Activated CD4-positive, alpha-beta memory T cell treated with anti-CD3 and anti-CD28 coated beads for 36 hours (primary cell): ENCODE data around the gene HMX3. TPM values are rescaled to one million over a fixed set of nuclear protein-coding genes. Genes with fewer than 3 reads are reported as not detected.

ENCODE experiments used
- CTCF ChIA-PET: fragments of 350-600 bp; sonication (Branson Sonifier 250); formaldehyde crosslinking; loops from one replicate; lab custom pipeline; 2021; ENCODE audit warnings: antibody characterized with exemption, inconsistent platforms; lab: Charles Lee
- POLR2A ChIA-PET: fragments of 350-600 bp; sonication (Branson Sonifier 250); formaldehyde crosslinking; loops from one replicate; lab custom pipeline; 2021; ENCODE audit warnings: antibody characterized with exemption; lab: Charles Lee
- DNase-seq: peaks from one replicate; pipeline ENCODE4 v3.0.0-alpha.2; 2020
- H3K27ac Mint-ChIP-seq: one replicate; pipeline ENCODE4 v1.8.0; 2021; ENCODE audit warnings: mixed read lengths
- H3K27me3 Mint-ChIP-seq: one replicate; pipeline ENCODE4 v1.8.0; 2021; ENCODE audit warnings: mixed read lengths
- H3K36me3 Mint-ChIP-seq: one replicate; pipeline ENCODE4 v1.8.0; 2021; ENCODE audit warnings: mixed read lengths
- H3K4me1 Mint-ChIP-seq: one replicate; pipeline ENCODE4 v1.8.0; 2021; ENCODE audit warnings: low read depth, mixed read lengths
- H3K4me3 Mint-ChIP-seq: one replicate; pipeline ENCODE4 v1.8.0; 2021; ENCODE audit warnings: mild to moderate bottlenecking, mixed read lengths
- H3K9me3 Mint-ChIP-seq: one replicate; pipeline ENCODE4 v1.8.0; 2021; ENCODE audit warnings: mixed read lengths
- intact Hi-C: fragments of 100-400 bp; cut with micrococcal nuclease; formaldehyde crosslinking; loops from one replicate; pipeline ENCODE4 v1.15.1; 2023
- total RNA-seq, 2 experiments: library from RNA; stranded (reverse); gene quantifications; one replicate each; pipeline ENCODE4 v1.2.3, GENCODE V29; 2021

HMX3 gene
- total RNA-seq, 2 experiments from 2014 or later, result 0.19 to 0.24 TPM

- H3K27ac Mint-ChIP-seq, result peak overlapping the region; percentile 59
- POLR2A ChIA-PET, result interaction anchor here (0.9 kb wide), 1 partner anchor 13 kb away, joined by 3 read pairs; no protein-coding TSS in a partner anchor
These were observed 1.3 kb downstream of the HMX3 start for GRCh38 chr10:123136806-123137642.

GRCh38 chr10:123139165-123139520 lies 3.4 kb downstream of the HMX3 start:
- Mint-ChIP-seq H3K4me1 (peaks cover 34% of the 10 kb centered on the region), H3K27me3 (peaks cover 75% of the 10 kb centered on the region), H3K36me3 (peaks cover 2% of the 10 kb centered on the region), H3K4me3 (peak overlapping the region; percentile 18), H3K9me3 (no peaks in the 10 kb centered on the region), H3K27ac (no peak overlapping the region)
- CTCF ChIA-PET, result interaction anchor here (2.8 kb wide), 1 partner anchor 12 kb away, joined by 22 read pairs; no protein-coding TSS in a partner anchor
- no peak for DNase-seq
- POLR2A ChIA-PET, result interaction anchor here (1.5 kb wide), 1 partner anchor 11 kb away, joined by 4 read pairs; no protein-coding TSS in a partner anchor
- intact Hi-C loops, result loop anchor here (10.0 kb wide), 1 partner anchor 1306 kb away; no protein-coding TSS in a partner anchor

More at GRCh38 chr10:123136806-123137642, 1.3 kb downstream of the HMX3 start:
- CTCF ChIA-PET, result no interaction called here
- peaks cover 77% of the 10 kb centered on the region for H3K27me3 Mint-ChIP-seq
- no peaks in the 10 kb centered on the region for H3K9me3 Mint-ChIP-seq
- intact Hi-C loops, result loop anchor here (10.0 kb wide), 1 partner anchor 1308 kb away; no protein-coding TSS in a partner anchor
- DNase-seq, result peak; percentile 40
- peaks cover 2% of the 10 kb centered on the region for H3K36me3 Mint-ChIP-seq
- H3K4me3 Mint-ChIP-seq, result peak overlapping the region; percentile 80
- peaks cover 41% of the 10 kb centered on the region for H3K4me1 Mint-ChIP-seq

- H3K4me3 Mint-ChIP-seq, result peak overlapping the region; percentile 20
These were observed 3.9 kb downstream of the HMX3 start for GRCh38 chr10:123139521-123140163.

GRCh38 chr10:123140164-123140982 lies 4.6 kb downstream of the HMX3 start:
- Mint-ChIP-seq H3K9me3 (no peaks in the 10 kb centered on the region), H3K27me3 (peaks cover 79% of the 10 kb centered on the region), H3K4me3 (peak overlapping the region; percentile 27), H3K27ac (no peak overlapping the region), H3K4me1 (peaks cover 43% of the 10 kb centered on the region), H3K36me3 (peaks cover 2% of the 10 kb centered on the region)
- POLR2A ChIA-PET, result no interaction called here
- intact Hi-C loops, result loop anchor here (2.0 to 10.0 kb wide), 2 partner anchors 240 to 954 kb away; partner anchors contain the start of gene CHST15
- DNase-seq, result peak; percentile 38
- CTCF ChIA-PET, result interaction anchor here (1.1 to 2.8 kb wide), 3 partner anchors 9 to 423 kb away, joined by 3 to 22 read pairs (median 4); no protein-coding TSS in a partner anchor

More at GRCh38 chr10:123139521-123140163, 3.9 kb downstream of the HMX3 start:
- Mint-ChIP-seq H3K36me3 (peaks cover 2% of the 10 kb centered on the region), H3K27me3 (peaks cover 75% of the 10 kb centered on the region), H3K27ac (no peak overlapping the region), H3K4me1 (peaks cover 36% of the 10 kb centered on the region), H3K9me3 (no peaks in the 10 kb centered on the region)
- CTCF ChIA-PET, result interaction anchor here (2.8 kb wide), 1 partner anchor 11 kb away, joined by 22 read pairs; no protein-coding TSS in a partner anchor
- intact Hi-C loops, result loop anchor here (2.0 to 10.0 kb wide), 3 partner anchors 241 to 1305 kb away; partner anchors contain the start of gene CHST15
- POLR2A ChIA-PET, result no interaction called here
- no peak for DNase-seq

- no peaks in the 10 kb centered on the region for H3K9me3 Mint-ChIP-seq
- POLR2A ChIA-PET, result interaction anchor here (0.8 kb wide), 1 partner anchor 9 kb away, joined by 3 read pairs; no protein-coding TSS in a partner anchor
These were observed 5.2 kb downstream of the HMX3 start for GRCh38 chr10:123140983-123141390.

GRCh38 chr10:123141791-123142700 lies 6.3 kb downstream of the HMX3 start:
- CTCF ChIA-PET, result interaction anchor here (1.1 to 2.8 kb wide), 3 partner anchors 9 to 422 kb away, joined by 3 to 22 read pairs (median 5); no protein-coding TSS in a partner anchor
- Mint-ChIP-seq H3K27me3 (peaks cover 87% of the 10 kb centered on the region), H3K4me1 (peaks cover 49% of the 10 kb centered on the region), H3K36me3 (no peaks in the 10 kb centered on the region), H3K9me3 (no peaks in the 10 kb centered on the region), H3K27ac (no peak overlapping the region), H3K4me3 (no peak overlapping the region)
- intact Hi-C loops, result loop anchor here (2.0 to 10.0 kb wide), 2 partner anchors 239 to 953 kb away; partner anchors contain the start of gene CHST15
- POLR2A ChIA-PET, result interaction anchor here (0.8 kb wide), 1 partner anchor 8 kb away, joined by 3 read pairs; no protein-coding TSS in a partner anchor
- no peak for DNase-seq

More at GRCh38 chr10:123140983-123141390, 5.2 kb downstream of the HMX3 start:
- Mint-ChIP-seq H3K4me1 (peaks cover 49% of the 10 kb centered on the region), H3K27ac (no peak overlapping the region), H3K36me3 (peaks cover 2% of the 10 kb centered on the region), H3K4me3 (no peak overlapping the region), H3K27me3 (peaks cover 85% of the 10 kb centered on the region)
- intact Hi-C loops, result loop anchor here (2.0 to 10.0 kb wide), 2 partner anchors 240 to 954 kb away; partner anchors contain the start of gene CHST15
- CTCF ChIA-PET, result interaction anchor here (1.1 to 2.8 kb wide), 3 partner anchors 10 to 423 kb away, joined by 3 to 22 read pairs (median 4); no protein-coding TSS in a partner anchor
- no peak for DNase-seq

- Mint-ChIP-seq H3K9me3 (no peaks in the 10 kb centered on the region), H3K4me1 (peaks cover 50% of the 10 kb centered on the region), H3K27me3 (peaks cover 88% of the 10 kb centered on the region), H3K27ac (no peak overlapping the region), H3K4me3 (no peak overlapping the region), H3K36me3 (no peaks in the 10 kb centered on the region)
- no peak for DNase-seq
- ChIA-PET POLR2A (no interaction called here), CTCF (interaction anchor here (1.8 kb wide), 1 partner anchor 9 kb away, joined by 5 read pairs; no protein-coding TSS in a partner anchor)
- intact Hi-C loops, result loop anchor here (10.0 kb wide), 1 partner anchor 952 kb away; the partner anchor contains the start of gene CHST15
These were observed 7.0 kb downstream of the HMX3 start for GRCh38 chr10:123142701-123143161.

GRCh38 chr10:123143162-123143824 lies 7.5 kb downstream of the HMX3 start:
- Mint-ChIP-seq H3K4me3 (no peak overlapping the region), H3K36me3 (no peaks in the 10 kb centered on the region), H3K9me3 (no peaks in the 10 kb centered on the region), H3K4me1 (peaks cover 48% of the 10 kb centered on the region), H3K27me3 (peaks cover 85% of the 10 kb centered on the region), H3K27ac (no peak overlapping the region)
- no peak for DNase-seq
- ChIA-PET CTCF (interaction anchor here (1.8 kb wide), 1 partner anchor 10 kb away, joined by 5 read pairs; no protein-coding TSS in a partner anchor), POLR2A (no interaction called here)
- intact Hi-C loops, result loop anchor here (10.0 kb wide), 1 partner anchor 952 kb away; the partner anchor contains the start of gene CHST15

GRCh38 chr10:123143825-123144168 lies 8.0 kb downstream of the HMX3 start:
- no peaks in the 10 kb centered on the region for H3K9me3 Mint-ChIP-seq
- peaks cover 49% of the 10 kb centered on the region for H3K4me1 Mint-ChIP-seq
- DNase-seq, result no peak
- POLR2A ChIA-PET, result no interaction called here
- H3K4me3 Mint-ChIP-seq, result no peak overlapping the region
- CTCF ChIA-PET, result no interaction called here
- H3K36me3 Mint-ChIP-seq, result no peaks in the 10 kb centered on the region
- no peak overlapping the region for H3K27ac Mint-ChIP-seq
- H3K27me3 Mint-ChIP-seq, result peaks cover 82% of the 10 kb centered on the region
- intact Hi-C loops, result loop anchor here (1.0 to 10.0 kb wide), 2 partner anchors 10 to 951 kb away; partner anchors contain the start of gene CHST15
